Sigmoid colon (tissue), 4 donors: ENCODE measurements around the gene FAN1.

Source experiments
- EP300 ChIP-seq, 4 donors: sonication (generic); formaldehyde crosslinking; IDR thresholded peaks; one replicate each; pipeline ENCODE4 v1.6.1; 2017; ENCODE audit warnings: antibody characterized with exemption in 4 of 4
- POLR2A ChIP-seq, 2 donors: fragments of 450-650 bp; IDR thresholded peaks; one replicate each; pipeline ENCODE4 v1.6.1; 2016; ENCODE audit warnings: antibody characterized with exemption in 2 of 2, mild to moderate bottlenecking in 2 of 2, moderate library complexity in 2 of 2

DNA sequence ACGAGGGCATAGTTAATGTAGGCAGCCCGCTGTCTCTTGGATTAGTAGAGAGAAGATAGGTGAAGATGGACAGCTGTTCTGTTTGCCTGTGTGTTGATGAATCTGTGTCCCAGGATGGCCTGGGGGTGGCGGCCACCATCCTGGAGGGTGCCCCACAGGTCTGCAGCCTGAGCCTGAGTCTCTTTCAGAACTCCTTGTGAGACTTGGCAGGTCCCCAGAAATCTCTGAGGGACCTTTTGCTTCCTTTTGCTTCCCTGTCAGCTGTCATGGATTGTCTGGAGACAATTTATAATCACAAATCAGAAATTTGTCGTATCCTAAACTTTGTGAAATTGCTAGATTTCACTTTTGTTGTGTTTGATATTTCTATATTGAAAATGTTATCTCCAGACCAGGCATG is 17.4 kb downstream of the FAN1 start:
- TF ChIP-seq POLR2A (IDR thresholded peaks at IDR 0.05) (no peak), EP300 (IDR thresholded peaks at IDR 0.05) (no peak)
